ENCODE results near the gene PAIP2B.
"Not testable (repeated sequence)": the region's sequence is repeated elsewhere in the genome, so short reads cannot be mapped to it uniquely, and the experiment has no call there.

The PAIP2B gene

GRCh38 chr2:71183306-71184115, 43.4 kb downstream of the PAIP2B start:
- H3K4me3 ChIP-seq (ENCODE audit: low read depth, low read length); H3K36me3 ChIP-seq (ENCODE audit: control insufficient read depth in 2 of 2, insufficient read depth in 1 of 2, low read length in 2 of 2); POLR2A ChIA-PET; H3K27ac ChIP-seq (ENCODE audit: extremely low read depth, low read depth, low read length); H3K4me1 ChIP-seq (ENCODE audit: control insufficient read depth, insufficient read depth, low read length); H3K9me3 ChIP-seq (ENCODE audit: control insufficient read depth, insufficient read depth, low read depth, low read length): not testable (repeated sequence)
- CTCF ChIA-PET = interaction anchor here (1.0 kb wide), 1 partner anchor 26 kb away, joined by 4 read pairs; no protein-coding TSS in a partner anchor

- Histone ChIP-seq H3K9me3 (ENCODE audit: control insufficient read depth, insufficient read depth, low read depth, low read length) (no peaks in the 10 kb centered on the region), H3K27ac (ENCODE audit: extremely low read depth, low read depth, low read length) (no peak overlapping the region), H3K36me3 (ENCODE audit: control insufficient read depth in 2 of 2, insufficient read depth in 1 of 2, low read length in 2 of 2) (no peaks in the 10 kb centered on the region), H3K4me1 (ENCODE audit: control insufficient read depth, insufficient read depth, low read length) (no peaks in the 10 kb centered on the region), H3K4me3 (ENCODE audit: low read depth, low read length) (no peak overlapping the region)
- CTCF ChIA-PET = interaction anchor here (1.0 kb wide), 2 partner anchors 24 to 118 kb away, joined by 3 to 4 read pairs; no protein-coding TSS in a partner anchor
- no peak for TF ChIP-seq ZNF24 (tag by site-specific recombination; IDR thresholded peaks at IDR 0.05)
- TF ChIP-seq, protein P1, sequence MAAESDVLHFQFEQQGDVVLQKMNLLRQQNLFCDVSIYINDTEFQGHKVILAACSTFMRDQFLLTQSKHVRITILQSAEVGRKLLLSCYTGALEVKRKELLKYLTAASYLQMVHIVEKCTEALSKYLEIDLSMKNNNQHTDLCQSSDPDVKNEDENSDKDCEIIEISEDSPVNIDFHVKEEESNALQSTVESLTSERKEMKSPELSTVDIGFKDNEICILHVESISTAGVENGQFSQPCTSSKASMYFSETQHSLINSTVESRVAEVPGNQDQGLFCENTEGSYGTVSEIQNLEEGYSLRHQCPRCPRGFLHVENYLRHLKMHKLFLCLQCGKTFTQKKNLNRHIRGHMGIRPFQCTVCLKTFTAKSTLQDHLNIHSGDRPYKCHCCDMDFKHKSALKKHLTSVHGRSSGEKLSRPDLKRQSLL (tag by site-specific recombination; IDR thresholded peaks at IDR 0.05) = no peak
- no peak for TF ChIP-seq ZNF624 (tag by site-specific recombination; IDR thresholded peaks at IDR 0.05)
- no peak for TF ChIP-seq ZNF510 (tag by site-specific recombination; IDR thresholded peaks at IDR 0.05; ENCODE audit: insufficient replicate concordance)
- no peak for TF ChIP-seq ZNF670 (tag by site-specific recombination; IDR thresholded peaks at IDR 0.05; ENCODE audit: low read depth)
- TF ChIP-seq, protein P2, sequence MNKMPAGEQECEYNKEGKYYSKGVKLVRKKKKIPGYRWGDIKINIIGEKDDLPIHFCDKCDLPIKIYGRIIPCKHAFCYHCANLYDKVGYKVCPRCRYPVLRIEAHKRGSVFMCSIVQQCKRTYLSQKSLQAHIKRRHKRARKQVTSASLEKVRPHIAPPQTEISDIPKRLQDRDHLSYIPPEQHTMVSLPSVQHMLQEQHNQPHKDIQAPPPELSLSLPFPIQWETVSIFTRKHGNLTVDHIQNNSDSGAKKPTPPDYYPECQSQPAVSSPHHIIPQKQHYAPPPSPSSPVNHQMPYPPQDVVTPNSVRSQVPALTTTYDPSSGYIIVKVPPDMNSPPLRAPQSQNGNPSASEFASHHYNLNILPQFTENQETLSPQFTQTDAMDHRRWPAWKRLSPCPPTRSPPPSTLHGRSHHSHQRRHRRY (tag by site-specific recombination; IDR thresholded peaks at IDR 0.05) = no peak
- TF ChIP-seq TCF7L2 (IDR thresholded peaks at IDR 0.05; ENCODE audit: borderline replicate concordance, low read depth, low read length) = no peak
- TF ChIP-seq ZNF133 (tag by site-specific recombination; IDR thresholded peaks at IDR 0.05) = no peak
- TF ChIP-seq ZNF362 (tag by site-specific recombination; IDR thresholded peaks at IDR 0.05) = no peak
- no peak for TF ChIP-seq ZNF747 (tag by site-specific recombination; IDR thresholded peaks at IDR 0.05)
- no peak for TF ChIP-seq ZNF280D (tag by site-specific recombination; IDR thresholded peaks at IDR 0.05)
- POLR2A ChIA-PET = no interaction called here
Measured at GRCh38 chr2:71181316-71181715, 45.6 kb downstream of the PAIP2B start.

GRCh38 chr2:71178836-71179235, 48.1 kb downstream of the PAIP2B start:
- H3K27ac ChIP-seq (ENCODE audit: extremely low read depth, low read depth, low read length); POLR2A ChIA-PET; H3K9me3 ChIP-seq (ENCODE audit: control insufficient read depth, insufficient read depth, low read depth, low read length); H3K4me3 ChIP-seq (ENCODE audit: low read depth, low read length); CTCF ChIA-PET; H3K4me1 ChIP-seq (ENCODE audit: control insufficient read depth, insufficient read depth, low read length); H3K36me3 ChIP-seq (ENCODE audit: control insufficient read depth in 2 of 2, insufficient read depth in 1 of 2, low read length in 2 of 2): not testable (repeated sequence)

Data from HEK293 (cell line).